CD4-positive, alpha-beta T cell treated with Interleukin-6 at 100 ng/mL for 8 hours (primary cell): ENCODE results near the gene FMO2.
"Not testable (repeated sequence)": the region's sequence is repeated elsewhere in the genome, so short reads cannot be mapped to it uniquely, and the experiment has no call there.

Experiments used
- DNase-seq: peaks from one replicate; pipeline ENCODE4 v3.0.0-alpha.2; 2020; ENCODE audit warnings: mixed read lengths, low spot score

The FMO2 gene

DNA sequence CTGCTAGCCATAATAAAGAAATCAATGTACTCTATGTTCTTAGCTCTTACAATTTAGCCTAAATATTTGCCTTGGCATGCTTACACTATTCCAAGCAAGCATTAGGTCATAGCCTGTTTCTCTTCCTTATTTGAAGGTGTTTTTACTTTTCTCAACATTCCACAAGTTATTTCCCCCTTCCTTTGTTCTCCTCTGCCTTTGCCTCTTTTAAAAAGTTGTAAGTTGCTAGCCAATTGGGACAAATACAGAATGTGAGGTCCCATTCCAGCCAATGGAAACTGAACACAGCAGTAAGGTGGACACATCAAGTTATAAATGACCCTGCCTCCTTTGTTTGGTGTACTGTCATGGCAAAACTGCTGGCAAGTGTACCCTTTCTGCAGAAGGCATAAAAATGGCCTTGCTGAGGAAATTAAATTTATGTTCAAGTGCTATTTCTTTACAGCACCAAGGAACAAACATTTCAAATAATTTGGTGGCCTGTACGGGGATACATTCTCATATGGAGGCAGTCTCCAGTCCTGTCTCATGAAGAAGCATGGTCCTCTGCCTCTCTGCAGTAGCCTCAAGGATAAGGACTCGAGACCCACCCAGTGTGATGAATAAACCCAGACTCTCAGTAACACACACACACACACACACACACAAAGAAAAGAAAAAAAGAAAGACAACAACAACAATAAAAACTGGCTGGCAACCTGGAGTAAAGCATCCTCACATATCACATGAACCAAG is 34.4 kb downstream of the FMO2 start:
- DNase-seq: no peak

DNA sequence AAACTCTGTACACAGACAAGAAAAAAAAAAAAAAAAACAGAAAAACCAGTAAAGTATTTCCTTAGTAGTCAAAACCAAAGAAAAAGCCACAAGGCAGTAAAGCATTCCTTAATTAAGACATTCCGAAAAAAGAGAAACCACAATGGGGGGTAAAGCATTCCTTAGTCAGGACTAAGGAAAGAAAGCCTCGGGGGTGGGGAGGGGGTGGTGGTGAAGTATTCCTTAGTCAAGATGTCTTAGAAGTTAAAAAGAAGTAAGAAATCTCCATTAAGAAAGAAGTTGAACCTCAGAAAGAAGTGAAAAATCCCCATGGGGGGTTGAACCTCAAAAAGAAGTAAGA is 35.0 kb downstream of the FMO2 start:
- no peak for DNase-seq

GRCh38 chr1:171220581-171221054 is 35.5 kb downstream of the FMO2 start:
- DNase-seq: no peak

DNA sequence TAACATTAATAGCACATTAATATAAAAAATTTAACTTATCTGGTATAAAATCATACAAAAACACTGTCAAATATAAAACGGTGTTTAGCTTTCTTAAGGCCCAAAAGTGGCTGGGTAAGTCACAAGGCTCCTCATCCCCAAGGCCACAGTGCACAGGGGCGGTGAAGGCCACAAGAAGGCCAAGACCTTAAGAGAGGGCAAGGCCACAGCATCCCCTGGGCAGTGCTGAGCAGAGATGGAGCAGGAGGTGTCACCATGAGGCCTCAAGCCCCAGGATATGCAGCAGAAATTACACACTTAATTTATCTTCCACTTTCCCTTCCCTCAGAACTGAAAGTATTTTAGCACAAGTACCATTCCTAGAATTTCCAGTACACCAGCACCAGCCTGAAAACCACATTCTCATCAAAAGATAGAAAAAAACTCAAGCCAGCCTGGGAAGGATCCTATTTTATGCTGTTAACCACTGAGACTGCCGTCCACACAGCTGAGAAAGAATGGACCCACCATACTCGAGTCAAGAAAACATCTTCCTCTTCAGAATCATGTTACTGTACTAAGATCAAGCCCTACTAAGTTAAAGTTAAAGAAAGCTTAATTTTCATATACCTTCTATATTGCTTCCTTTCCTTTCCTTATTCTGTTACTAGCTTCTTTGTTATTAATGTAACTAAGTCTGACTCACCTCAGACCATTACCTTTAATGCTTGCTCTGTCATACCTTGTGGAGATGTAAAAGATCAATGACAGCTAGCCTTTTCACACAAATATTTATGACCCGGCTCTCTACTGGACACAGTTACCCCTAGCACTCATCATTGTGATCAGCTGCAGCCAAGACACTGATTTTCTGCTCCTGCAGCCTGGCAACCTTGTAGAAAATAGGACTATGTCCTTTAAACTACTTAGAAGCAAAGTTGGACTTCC is 36.8 kb downstream of the FMO2 start:
- DNase-seq: no peak

- no peak for DNase-seq
These were observed 37.8 kb downstream of the FMO2 start for GRCh38 chr1:171222936-171223335.

DNA sequence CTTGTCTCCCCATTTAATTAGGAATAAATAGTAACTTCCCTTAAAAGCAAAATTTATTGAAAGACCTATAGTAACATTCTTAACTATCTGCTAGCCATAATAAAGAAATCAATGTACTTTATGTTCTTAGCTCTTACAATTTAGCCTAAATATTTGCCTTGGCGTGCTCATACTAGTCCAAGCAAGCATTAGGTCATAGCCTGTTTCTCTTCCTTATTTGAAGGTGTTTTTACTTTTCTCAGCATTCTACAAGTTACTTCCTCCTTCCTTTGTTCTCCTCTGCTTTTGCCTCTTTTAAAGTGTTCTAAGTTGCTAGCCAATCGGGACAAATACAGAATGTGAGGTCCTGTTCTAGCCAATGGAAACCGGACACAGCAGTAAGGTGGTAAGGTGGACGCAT is 39.2 kb downstream of the FMO2 start:
- not testable (repeated sequence) for DNase-seq

DNA sequence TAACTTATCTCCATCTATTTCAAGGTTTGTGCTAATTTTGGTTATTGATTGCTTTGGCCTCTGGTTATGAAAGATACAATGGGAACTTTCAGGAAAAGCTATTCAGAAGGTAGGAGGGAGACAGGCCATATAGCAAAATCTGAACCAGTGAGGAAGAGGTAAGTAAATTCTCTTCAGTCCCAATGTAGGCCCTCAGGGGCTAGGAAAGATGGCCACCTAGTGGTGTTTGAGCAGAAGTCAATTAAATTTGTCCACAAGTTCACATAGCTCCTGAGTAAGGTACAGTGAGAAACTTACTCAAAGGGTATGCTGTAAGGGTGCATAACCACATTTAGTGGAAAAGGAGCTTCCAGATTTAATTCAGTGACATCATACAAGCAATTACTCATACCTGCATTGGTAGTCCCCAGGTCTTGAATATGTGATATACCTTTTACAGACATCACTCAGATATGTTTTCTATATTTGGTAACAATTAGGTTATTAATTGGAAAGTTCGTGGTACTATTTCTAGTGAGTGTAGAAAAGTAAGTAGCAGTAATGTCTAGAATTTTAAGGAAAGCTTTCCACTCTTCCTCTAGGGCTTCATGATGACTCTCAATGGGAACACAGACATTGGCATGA is 41.8 kb downstream of the FMO2 start:
- peak; percentile 4 for DNase-seq

GRCh38 chr1:171231326-171231725 is 46.2 kb downstream of the FMO2 start:
- no peak for DNase-seq

DNA sequence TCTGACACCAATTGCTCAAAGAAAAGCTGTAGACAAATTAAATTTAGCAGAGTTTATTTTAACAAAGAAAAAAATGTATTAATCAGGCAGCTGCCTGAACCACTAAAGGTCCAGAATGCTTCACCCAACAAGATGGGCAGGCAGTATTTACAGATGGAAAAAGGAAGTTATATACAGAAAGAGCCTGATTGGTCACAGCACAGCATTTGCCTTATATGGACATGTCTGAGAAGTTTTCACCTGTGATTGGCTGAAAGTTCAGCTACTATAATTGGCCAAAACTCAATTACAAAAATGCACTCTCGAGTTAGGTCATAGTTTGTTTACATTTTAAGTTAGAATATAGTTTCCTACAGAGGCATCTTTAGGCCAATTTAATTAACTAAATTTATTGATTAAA is 48.1 kb downstream of the FMO2 start:
- DNase-seq: no peak

GRCh38 chr1:171236231-171236630 is 51.1 kb downstream of the FMO2 start:
- DNase-seq: not testable (repeated sequence)

GRCh38 chr1:171243878-171244277 is 58.8 kb downstream of the FMO2 start:
- DNase-seq: no peak

- peak; percentile 17 for DNase-seq
These were observed 60.5 kb downstream of the FMO2 start for GRCh38 chr1:171245458-171246064.

DNA sequence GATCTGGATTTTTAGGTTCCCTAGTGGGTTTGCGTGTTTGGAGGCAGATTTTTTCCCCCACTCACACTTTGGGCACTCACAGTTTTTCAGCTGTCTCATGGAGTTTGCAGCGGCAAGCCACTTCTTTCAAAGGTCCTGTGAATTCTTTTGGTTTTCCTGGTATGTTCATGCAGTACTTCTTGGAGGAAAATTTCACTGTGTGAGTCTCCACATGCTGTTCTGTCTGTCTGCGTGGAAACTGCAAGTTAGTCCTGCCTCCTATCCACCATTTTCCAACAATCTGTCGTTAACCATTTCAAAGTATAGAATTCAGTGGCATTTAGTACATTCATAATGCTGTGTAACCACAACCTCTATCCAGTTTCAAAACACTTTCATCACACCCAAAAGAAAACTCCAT is 62.4 kb downstream of the FMO2 start:
- no peak for DNase-seq

DNA sequence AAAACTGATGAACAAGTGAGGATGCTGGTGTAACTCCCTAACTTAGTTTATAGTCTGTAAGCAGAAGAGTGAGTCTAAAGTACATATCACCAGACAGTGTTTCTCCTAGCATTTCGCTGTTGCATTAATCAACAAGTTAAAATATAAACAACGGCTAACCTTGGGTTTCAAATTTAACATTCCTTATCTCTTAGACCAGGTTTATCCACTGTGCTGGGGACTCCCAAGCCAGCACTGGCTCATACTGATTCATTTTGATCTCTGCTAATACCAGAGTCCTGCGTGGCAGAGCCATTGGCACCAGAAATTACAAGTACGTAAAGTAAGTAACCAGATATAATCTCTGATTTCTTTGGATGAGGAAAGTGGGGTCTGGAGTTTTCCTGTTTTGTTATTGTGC is 63.2 kb downstream of the FMO2 start, which contains the start of gene FMO1:
FMO1 (plus strand) TSS at position 193 of the 400 bp plus-strand sequence. CDS start 9,594 bp downstream, outside the sequence.
- DNase-seq: no peak

GRCh38 chr1:171248841-171249240 is 63.7 kb downstream of the FMO2 start:
- no peak for DNase-seq

DNA sequence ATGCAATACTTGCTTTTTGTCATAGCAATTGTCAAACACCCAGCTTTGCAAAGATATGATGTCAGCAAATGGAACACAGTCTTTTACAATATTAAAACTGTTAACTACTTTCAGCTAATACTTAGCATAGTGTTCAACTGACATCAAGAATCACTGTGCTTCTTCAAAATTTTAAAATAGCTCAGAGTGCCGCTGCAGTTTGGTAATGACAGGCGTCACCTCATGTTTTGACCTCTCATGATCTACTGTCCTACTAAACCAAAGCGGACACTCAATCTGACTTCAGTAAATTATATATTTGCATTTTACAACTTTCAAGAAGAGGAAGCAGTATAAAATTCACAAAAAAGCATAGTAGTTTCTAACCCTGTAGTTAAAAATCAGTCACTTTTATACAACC is 65.2 kb downstream of the FMO2 start:
- DNase-seq: no peak

DNA sequence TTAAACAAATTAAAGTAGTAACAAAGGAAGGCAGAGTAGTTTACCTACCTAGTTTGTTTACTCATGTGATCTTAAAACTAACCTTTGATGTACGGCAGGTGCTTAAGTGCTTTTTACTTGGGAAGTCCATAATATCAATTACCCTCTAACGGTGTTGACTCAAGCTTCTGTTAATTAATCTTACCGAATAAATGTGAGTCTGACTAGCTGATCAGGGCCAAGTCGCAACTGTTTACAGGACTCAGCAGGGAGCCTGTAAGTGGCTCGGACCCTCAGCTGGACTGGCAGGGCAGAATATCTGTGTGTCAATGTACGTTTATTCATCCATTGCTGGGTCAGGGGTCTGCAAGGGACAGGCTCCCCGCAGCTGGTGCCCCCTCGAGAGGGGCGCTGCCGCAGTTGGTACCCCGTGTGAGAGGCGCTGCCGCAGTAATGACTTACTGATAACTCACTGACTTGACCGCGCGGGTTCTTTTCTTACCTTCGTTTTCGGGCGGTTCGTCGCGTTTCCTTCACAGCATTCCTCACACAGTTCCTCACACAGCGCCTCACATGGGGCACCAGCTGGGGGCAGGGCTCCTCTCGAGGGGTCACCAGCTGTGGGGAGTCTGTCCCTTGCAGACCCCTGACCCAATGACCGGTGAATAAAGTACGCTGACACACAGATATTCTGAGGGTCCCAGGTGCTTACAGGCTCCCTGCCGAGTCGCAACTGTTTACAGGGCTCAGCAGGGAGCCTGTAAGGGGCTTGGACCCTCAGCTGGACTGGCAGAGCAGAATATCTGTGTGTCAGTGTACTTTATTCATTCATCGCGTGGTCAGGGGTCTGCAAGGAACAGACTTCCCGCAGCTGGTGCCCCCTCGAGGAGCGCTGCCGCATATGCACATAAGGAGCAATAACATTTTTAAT is 66.2 kb downstream of the FMO2 start:
- DNase-seq: no peak

GRCh38 chr1:171251952-171252300 is 66.8 kb downstream of the FMO2 start:
- no peak for DNase-seq

GRCh38 chr1:171252482-171252881 is 67.4 kb downstream of the FMO2 start:
- DNase-seq: no peak

DNA sequence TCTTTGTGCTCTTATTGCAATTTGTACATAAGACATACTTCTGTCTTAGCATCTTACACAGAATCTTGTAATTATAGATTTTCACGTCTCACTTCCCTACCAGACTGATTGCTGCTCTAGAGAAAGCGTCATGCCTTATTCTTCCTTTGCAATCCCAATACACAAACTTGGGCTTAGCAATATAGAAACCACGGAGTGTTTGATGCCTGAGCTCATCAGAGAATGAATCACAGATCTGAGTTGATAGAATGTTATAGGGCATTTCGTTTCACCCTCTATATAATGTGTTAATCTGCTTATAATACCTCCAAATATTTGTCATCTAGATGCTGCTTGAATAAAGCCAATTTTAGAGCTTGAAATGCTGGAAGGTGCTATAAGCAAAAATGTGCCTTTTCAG is 69.8 kb downstream of the FMO2 start:
- no peak for DNase-seq

GRCh38 chr1:171256940-171257606 is 72.0 kb downstream of the FMO2 start:
- no peak for DNase-seq
